HG02943 (cell line): ENCODE measurements around the gene L1TD1.
"Not testable (repeated sequence)": the region's sequence is repeated elsewhere in the genome, so short reads cannot be mapped to it uniquely, and the experiment has no call there.

Source experiments
- ATAC-seq: cut with Tn5 transposase; IDR thresholded peaks from one replicate; pipeline ENCODE4 v1.9.1; 2021; ENCODE audit warnings: mild to moderate bottlenecking, low read depth, moderate library complexity; ENCODE audit not compliant: unreplicated experiment

The L1TD1 gene, protein sequence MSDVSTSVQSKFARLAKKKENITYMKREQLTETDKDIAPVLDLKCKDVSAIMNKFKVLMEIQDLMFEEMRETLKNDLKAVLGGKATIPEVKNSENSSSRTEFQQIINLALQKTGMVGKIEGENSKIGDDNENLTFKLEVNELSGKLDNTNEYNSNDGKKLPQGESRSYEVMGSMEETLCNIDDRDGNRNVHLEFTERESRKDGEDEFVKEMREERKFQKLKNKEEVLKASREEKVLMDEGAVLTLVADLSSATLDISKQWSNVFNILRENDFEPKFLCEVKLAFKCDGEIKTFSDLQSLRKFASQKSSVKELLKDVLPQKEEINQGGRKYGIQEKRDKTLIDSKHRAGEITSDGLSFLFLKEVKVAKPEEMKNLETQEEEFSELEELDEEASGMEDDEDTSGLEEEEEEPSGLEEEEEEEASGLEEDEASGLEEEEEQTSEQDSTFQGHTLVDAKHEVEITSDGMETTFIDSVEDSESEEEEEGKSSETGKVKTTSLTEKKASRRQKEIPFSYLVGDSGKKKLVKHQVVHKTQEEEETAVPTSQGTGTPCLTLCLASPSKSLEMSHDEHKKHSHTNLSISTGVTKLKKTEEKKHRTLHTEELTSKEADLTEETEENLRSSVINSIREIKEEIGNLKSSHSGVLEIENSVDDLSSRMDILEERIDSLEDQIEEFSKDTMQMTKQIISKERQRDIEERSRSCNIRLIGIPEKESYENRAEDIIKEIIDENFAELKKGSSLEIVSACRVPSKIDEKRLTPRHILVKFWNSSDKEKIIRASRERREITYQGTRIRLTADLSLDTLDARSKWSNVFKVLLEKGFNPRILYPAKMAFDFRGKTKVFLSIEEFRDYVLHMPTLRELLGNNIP

DNA sequence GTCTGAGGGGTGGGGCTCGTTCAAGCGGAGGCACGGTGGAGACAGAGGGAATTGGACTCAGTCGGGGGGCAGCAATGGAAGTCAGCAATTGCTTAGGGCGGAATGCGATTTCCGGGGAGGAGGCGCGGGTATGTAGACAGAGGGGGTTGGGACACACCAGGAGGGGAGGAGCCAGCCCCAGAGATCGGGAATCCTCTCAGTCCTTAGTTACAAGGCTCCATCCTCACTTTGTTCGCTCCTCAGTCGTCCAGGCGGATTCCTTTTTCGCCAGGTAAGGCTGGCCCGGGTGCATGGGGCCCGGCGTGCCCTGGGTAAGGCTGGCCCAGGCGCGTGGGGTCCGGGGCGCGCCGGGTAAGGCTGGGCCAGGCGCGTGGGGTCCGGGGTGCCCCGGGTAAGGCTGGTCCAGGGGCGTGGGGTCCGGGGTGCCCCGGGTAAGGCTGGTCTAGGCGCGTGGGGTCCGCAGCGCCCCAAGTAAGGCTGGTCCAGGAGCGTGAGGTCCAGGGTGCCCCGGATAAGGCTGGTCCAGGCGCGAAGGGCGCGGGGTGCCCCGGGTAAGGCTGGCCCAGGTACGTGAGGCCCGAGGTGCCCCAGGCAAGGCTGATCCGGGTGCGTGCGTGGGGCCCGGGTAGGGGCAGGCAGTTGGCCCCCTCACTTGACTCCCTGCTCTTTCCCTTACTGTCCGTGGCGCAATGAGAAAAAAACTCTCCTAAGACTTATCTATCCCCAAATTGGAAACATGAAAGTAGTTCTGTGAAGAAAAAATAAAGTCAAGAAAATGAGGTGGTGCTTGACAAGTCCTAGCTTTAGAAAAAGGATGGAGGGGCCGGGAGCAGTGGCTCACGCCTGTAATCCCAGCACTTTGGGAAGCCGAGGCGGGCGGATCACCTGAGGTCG is at the start of gene L1TD1:
Gene L1TD1, plus strand, starts transcription at position 199 of the 894 bp plus-strand sequence. CDS start 11,780 bp downstream, outside the sequence.
- ATAC-seq, result no peak

DNA sequence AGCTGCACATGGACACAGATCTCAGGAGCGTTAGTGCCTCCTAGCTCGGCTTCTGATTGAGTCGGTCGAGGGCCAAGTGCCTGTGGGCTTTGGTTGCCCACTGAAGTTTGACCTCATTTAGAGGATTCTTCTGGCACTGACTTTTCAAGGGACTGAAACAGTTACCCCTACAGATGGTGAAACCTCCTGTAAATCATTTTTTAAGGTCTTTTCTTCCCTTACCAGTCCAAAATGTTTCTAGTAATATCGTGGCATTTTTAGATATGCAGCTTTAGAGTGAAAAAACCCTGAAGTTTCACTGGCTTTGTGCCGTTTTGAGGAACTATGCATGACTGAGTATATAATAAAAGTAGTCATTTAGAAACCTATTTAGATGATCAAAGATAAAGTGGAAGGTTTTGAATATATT is 34.7 kb upstream of the L1TD1 start:
- no peak for ATAC-seq

DNA sequence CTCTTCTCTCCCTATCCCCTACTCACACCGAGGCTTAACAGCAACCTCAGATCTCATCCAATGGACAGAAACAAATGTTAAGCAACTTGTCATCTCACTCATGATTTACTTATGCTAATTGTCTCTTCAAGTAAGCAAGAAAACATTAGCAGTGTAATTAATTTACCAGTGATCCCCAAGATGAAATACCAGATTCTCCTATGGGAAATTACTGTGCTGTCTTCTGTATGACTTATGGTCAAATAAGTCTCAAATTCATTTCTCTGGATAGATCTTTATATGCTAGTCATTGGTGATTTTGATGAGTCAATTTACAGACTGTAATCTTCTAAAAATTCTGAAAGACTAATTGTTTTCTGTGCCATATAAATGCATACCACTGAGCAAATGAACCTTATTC is 32.9 kb upstream of the L1TD1 start:
- ATAC-seq, result no peak

DNA sequence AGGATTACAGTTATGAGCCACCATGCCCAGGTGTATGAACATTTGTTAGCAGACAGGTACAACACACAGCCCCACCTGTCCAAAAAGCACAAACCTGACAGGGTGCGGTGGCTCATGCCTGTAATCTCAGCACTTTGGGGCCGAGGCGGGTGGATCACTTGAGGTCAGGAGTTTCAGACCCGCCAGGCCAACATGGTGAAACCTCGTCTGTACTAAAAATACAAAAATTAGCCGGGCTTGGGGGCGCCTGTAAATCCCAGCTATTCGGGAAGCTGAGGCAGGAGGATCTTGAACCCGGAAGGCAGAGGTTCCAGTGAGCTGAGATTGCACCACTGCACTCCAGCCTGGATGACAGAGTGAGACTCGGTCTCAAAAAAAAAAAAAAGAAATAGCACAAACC is 24.3 kb upstream of the L1TD1 start:
- ATAC-seq, result not testable (repeated sequence)

DNA sequence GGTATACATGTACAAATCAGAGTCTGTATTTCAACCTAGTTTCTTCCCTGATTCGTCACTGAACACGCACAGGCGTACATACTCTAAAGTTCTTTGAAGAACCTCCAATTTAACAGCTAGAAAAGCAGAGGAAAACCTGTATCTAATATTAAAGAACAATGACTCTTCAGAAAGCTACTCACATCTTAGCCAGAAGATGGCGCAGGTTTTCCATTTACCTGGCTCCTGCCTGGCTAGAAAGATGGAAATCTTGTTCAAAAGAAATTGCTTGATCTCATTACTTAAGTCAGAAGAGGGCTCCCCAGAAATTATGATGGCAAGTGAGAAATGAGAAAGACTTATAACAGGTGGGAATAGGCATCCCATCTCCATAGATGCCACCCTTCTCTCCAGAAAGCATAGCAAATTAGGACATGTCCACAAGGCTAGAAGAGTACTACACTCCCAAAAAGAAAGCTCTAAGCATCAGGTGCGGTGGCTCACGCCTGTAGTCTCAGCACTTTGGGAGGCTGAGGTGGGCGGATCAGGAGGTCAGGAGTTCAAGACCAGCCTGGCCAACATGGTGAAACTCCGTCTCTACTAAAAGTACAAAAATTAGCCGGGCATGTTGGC is 19.0 kb upstream of the L1TD1 start:
- no peak for ATAC-seq

DNA sequence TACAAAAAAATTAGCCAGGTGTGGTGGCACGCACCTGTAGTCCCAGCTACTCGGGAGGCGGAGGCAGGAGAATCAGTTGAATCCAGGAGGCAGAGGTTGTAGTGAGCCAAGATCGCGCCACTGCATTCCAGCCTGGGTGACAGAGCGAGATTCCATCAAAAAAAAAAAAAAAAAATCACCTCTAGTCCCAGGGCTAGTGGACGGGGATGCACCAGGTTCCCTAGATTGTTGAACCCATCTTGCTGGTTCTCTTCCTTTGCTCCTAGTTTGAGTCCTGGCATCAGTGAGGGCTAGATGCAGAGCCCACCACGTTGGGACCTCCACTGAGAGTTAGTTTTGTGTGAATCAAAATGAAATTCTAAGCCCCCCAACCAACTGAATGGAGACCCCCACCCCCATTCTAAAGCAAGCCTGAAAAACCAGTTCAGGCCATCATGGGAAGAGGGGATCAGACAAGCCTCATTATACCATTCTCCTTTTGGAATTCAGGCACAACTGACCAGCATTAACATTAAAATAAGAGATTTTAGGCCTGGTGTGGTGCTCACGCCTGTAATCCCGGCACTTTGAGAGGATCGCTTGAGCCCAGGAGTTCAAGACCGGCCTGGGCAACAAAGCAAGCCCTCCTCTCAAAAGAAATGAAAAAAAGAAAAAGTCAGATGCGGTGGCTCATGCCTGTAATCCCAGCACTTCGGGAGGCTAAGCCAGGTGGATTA is 17.9 kb upstream of the L1TD1 start:
- no peak for ATAC-seq

DNA sequence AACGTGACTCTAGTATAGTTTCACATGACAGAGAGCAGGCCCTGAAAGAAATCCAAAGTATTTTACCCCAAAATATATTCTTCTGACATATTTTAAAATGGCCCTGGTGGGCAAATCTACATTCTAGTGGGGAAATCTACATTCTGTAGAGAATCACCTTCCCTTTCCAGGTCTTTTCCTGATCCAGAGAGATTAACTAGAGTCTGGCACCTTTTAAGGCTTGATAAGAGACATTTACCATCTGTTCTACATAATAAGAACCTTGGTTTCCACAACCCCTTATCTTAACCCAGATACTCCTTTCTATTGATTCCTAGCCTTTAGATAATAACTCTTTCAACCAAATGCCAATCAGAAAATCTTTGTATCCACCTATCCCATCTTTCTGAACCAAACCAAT is 17.0 kb upstream of the L1TD1 start:
- ATAC-seq, result no peak

DNA sequence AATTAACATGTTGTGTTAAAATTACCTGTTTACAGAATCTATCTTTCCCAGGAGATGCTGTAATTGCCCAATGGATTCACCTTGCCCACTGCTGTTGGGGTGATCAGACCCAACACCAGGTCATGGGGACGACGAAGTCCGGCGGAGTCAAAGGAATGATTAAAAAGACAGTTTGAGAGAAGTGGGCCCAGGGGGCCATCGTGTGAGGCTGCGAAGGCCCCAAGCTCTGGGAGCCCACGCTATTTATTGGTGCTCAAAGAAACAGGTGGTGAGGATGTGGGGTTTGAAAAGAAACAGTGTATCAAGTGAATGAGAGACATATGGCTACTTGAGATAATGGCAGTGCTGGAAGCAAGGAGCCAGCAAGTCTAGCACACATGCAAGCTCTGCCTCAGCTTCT is 16.3 kb upstream of the L1TD1 start:
- ATAC-seq, result no peak

DNA sequence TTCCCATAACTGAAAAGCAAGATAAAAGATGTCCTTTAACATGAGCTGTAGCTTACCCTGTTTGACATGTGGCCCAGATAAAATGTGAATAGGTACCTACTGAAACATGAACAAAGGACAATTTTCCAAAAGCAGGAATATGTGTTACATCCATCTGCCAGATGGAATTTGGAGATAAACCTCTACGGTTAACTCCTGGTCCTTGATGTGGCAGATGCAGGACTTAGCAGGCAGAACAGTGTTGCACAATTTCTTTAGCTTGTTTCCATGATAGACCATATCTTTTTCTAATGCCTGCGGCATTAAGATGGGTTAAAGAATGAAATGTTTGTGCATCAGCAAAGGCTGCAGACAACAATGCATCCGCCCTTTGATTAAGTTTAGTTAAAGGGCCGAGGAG is 14.6 kb upstream of the L1TD1 start:
- ATAC-seq, result not testable (repeated sequence)

DNA sequence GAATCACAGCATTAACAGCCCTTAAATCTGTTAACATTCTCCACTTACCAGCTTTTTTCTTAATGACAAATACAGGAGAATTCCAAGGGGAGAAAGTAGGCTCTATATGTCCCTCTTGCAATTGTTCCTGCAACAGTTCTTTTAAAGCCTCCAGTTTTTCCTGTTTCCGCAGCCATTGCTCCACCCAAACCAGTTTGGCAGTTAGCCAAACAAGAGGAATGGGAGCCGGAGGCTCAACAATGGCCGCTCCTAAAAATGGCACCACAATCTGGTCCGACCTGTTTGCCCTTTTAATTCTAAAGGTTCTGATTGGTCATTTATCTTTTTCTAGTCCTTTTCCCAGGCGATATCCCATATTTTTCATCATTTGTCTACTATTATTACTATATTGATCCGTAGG is 14.0 kb upstream of the L1TD1 start:
- ATAC-seq, result no peak

DNA sequence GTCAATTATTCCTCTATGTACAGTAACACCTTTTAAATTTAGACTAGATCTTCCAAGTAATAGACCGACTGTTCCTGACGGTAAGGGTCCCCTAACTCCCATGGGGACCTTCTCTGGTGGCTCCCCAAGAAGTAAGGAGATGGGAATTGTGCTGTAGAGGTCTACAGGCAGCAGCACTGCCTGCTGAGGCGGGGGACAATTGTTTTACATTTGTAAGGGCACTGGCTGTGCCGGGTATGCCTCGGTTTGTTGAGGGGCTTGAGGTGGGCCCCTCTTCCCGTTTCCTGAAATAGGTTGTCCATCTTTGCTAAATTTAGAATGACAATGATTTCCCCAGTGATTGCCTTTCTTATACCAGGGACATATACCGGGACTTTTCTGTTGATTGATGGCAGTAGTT is 13.1 kb upstream of the L1TD1 start:
- no peak for ATAC-seq

DNA sequence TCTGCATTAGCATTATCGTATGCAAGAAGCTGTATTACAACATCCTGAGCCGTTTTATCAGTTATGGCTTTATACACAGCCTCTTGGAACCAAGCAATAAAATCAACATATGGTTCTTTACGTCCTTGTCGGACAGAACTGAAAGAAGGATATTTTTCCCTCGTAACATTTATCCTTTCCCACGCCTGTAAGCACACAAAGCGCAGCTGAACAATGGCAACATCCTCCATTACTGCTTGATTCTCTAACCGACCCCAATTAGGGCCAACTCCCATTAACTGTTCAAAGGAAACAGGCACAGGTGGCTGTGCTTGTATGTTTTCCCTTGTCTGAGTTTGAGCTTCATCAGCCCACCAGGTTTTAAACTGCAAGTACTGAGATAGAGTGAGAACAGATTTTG is 12.5 kb upstream of the L1TD1 start:
- not testable (repeated sequence) for ATAC-seq

DNA sequence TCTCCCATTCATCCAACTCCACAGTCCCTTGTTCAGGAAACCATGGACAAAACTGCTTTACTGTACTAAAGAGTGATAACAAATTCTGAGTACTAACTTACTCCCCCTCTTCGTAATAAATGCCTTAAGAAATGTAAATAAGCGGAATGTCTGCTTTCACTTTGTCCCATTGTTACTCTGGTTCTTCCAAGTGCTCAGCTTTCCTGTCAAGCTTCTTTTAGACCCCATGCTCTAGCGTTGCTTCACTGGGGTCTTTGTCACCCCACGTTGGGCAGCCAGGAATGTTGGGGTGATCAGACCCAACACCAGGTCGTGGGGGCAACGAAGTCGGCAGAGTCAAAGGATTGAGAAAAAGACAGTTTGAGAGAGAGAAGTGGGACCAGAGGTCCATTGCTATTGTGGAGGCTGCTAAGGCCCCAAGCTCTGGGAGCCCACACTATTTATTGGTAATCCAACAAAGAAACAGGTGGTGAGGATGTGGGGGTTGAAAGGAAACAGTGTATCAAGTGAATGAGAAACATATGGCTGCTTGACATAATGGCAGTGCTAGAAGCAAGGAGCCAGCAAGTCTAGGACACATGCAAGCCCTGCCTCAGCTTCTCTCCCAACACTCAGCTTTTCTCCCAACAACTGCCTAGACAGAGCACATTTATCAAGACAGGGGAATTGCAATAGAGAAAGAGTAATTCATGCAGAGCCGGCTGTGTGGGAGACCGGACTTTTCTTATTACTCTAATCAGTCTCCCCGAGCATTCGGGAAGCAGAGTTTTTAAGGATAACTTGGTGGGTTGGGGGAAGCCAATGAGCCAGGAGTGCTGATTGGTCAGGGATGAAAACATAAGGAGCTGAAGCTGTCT is 11.3 kb upstream of the L1TD1 start:
- not testable (repeated sequence) for ATAC-seq

DNA sequence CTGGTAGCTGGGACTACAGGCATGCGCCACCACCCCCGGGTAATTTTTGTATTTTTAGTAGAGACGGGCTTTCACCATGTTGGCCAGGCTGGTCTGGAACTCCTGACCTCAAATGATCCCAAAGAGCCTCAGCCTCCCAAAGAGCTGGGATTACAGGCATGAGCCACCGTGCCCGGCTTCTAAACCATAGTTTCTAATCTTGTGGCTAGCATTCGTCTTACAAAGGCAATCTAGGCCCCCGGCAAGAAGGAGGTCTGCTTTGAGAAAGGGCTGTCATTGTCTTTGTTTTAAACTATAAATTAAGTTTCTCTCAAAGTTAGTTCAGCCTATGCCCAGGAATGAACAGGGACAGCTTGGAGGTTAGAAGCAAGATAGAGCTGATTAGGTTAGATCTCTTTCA is 10.3 kb upstream of the L1TD1 start:
- no peak for ATAC-seq

DNA sequence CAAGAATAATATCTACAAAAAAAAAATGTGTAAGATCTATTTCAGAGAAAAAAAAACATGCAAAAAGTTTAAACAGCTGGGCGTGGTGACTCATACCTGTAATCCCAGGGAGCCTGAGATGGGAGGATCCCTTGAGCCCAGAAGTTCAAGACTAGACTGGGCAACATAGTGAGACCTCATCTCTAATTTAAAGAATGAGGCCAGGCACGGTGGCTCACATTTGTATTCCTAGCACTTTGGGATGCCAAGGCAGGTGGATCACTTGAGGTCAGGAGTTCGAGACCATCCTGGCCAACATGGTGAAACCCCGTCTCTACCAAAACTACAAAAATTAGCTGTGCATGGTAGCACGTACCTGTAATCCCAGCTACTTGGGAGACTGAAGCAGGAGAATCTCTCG is 9.4 kb upstream of the L1TD1 start:
- ATAC-seq, result not testable (repeated sequence)

DNA sequence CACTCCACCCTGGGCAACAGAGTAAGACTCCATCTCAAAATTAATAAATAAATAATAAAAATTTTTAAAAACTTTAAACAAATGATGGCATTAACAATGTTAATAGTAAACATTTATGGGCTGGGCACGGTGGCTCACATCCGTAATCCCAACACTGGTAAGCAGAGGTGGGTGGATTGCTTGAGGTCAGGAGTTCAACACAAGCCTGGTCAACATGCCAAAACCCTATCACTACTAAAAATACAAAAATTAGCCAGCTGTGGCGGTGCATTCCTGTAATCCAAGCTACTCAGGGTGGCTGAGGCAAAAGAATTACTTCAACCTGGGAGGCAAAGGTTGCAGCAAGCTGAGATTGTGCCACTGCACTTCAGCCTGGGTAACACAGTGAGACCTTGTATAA is 9.0 kb upstream of the L1TD1 start:
- no peak for ATAC-seq

DNA sequence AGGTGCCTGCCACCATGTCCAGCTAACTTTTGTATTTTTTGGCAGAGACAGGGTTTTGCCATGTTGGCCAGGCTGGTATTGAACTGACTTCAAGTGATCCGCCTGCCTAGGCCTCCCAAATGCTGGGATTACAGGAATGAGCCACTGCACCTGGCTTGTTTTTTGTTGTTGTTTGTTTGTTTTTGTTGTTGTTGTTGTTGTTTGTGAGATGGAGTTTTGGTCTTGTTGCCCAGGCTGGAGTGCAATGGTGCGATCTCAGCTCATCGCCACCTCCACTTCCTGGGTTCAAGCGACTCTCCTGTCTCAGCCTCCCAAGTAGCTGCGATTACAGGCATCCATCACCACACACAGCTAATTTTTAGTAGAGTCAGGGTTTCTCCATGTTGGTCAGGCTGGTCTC is 7.1 kb upstream of the L1TD1 start:
- no peak for ATAC-seq

DNA sequence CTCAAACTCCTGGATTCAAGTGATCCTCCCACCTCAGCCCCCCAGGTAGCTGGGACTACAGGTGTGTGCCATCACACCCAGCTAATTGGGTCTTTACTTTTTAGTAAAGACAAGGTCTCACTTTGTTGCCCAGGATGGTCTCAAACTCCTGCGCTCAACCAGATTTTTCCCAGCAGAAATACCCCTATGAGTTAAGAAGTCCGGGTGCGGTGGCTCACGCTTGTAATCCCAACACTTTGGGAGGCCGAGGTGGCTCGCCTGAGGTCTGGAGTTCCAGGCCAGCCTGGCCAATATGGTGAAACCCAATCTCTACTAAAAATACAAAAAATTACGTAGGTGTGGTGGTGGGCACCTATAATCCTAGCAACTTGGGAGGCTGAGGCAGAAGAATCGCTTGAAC is 6.5 kb upstream of the L1TD1 start:
- ATAC-seq, result no peak
